K562 (cell line): Measurements from ENCODE around the gene CCDC9B. TPM values are rescaled to one million over a fixed set of nuclear protein-coding genes. Genes with fewer than 3 reads are reported as not detected.
A peak's percentile ranks its signal among the peaks of the same experiment; 100 is the strongest.

Experiments
- ATF3 ChIP-seq, 2 experiments: fragments of 450-650 bp in 1 of 2; sonication (generic) in 1 of 2; formaldehyde crosslinking in 1 of 2; IDR thresholded peaks in 1 of 2; conservative IDR thresholded peaks in 1 of 2; 2 replicates each; pipeline versions ENCODE4 v1.6.1 to v1.8.1; 2016 to 2023; ENCODE audit warnings: mild to moderate bottlenecking in 2 of 2, moderate library complexity in 2 of 2, inconsistent platforms in 1 of 2, missing genetic modification reagents in 1 of 2
- EP300 ChIP-seq: IDR thresholded peaks from 2 replicates; pipeline ENCODE4 v1.6.1; 2012; ENCODE audit warnings: low read length, improper control_type of control experiment
- FOXP1 ChIP-seq: sonication (generic); formaldehyde crosslinking; IDR thresholded peaks from 2 replicates; pipeline ENCODE4 v1.8.0; 2022; ENCODE audit warnings: mild to moderate bottlenecking, missing genetic modification reagents
- GABPB1 ChIP-seq: sonication (generic); formaldehyde crosslinking; IDR thresholded peaks from 2 replicates; pipeline ENCODE4 v1.8.0; 2022; ENCODE audit warnings: mild to moderate bottlenecking, missing genetic modification reagents
- GABPB2 ChIP-seq: fragments of 250-450 bp; sonication (Bioruptor Pico); conservative IDR thresholded peaks from 2 replicates; pipeline ENCODE4 v1.5.1; 2021; ENCODE audit warnings: mild to moderate bottlenecking
- IRF1 ChIP-seq: sonication (generic); formaldehyde crosslinking; IDR thresholded peaks from 2 replicates; pipeline ENCODE4 v1.8.0; 2022; ENCODE audit warnings: missing genetic modification reagents, mild to moderate bottlenecking, borderline replicate concordance
- NFIX ChIP-seq: fragments of 250-450 bp; sonication (Bioruptor Pico); IDR thresholded peaks from 2 replicates; pipeline ENCODE4 v1.4.0; 2020; ENCODE audit warnings: low read depth, mild to moderate bottlenecking, moderate library complexity
- NFYB ChIP-seq: IDR thresholded peaks from 2 replicates; pipeline ENCODE4 v1.6.1; 2011; ENCODE audit warnings: mild to moderate bottlenecking, moderate library complexity; ENCODE audit not compliant: insufficient read length; ENCODE audit errors: extremely low read depth
- POU5F1 ChIP-seq: fragments of 150-350 bp; IDR thresholded peaks from 2 replicates; pipeline ENCODE4 v1.6.1; 2014; ENCODE audit warnings: borderline replicate concordance, low read length, low read depth, mild to moderate bottlenecking; ENCODE audit not compliant: partially characterized antibody
- PTTG1 ChIP-seq: fragments of 450-650 bp; IDR thresholded peaks from 2 replicates; pipeline ENCODE4 v1.6.1; 2016; ENCODE audit warnings: low read depth, mild to moderate bottlenecking, missing genetic modification characterization, missing compliant biosample characterization
- SMAD4 ChIP-seq: fragments of 250-450 bp; sonication (Bioruptor Pico); conservative IDR thresholded peaks from 2 replicates; pipeline ENCODE4 v1.8.0; 2021; ENCODE audit warnings: inconsistent platforms, mild to moderate bottlenecking, moderate library complexity
- STAT5B ChIP-seq: fragments of 250-450 bp; sonication (Bioruptor Pico); IDR thresholded peaks from 2 replicates; pipeline ENCODE4 v1.8.0; 2021; ENCODE audit warnings: mild to moderate bottlenecking, inconsistent platforms
- TAF9B ChIP-seq: fragments of 450-650 bp; IDR thresholded peaks from 2 replicates; pipeline ENCODE4 v1.6.1; 2018; ENCODE audit warnings: mild to moderate bottlenecking; ENCODE audit not compliant: partially characterized antibody
- USF2 ChIP-seq: sonication (generic); formaldehyde crosslinking; IDR thresholded peaks from 2 replicates; pipeline ENCODE4 v1.5.0; 2020; ENCODE audit warnings: missing genetic modification reagents
- ZBTB1 ChIP-seq: sonication (generic); formaldehyde crosslinking; IDR thresholded peaks from 2 replicates; pipeline ENCODE4 v1.8.1; 2023; ENCODE audit warnings: missing genetic modification reagents, low read depth, mild to moderate bottlenecking, borderline replicate concordance
- ZBTB33 ChIP-seq: sonication (generic); formaldehyde crosslinking; IDR thresholded peaks from 2 replicates; pipeline ENCODE4 v1.8.1; 2023; ENCODE audit warnings: mild to moderate bottlenecking, missing genetic modification reagents
- ZNF280A ChIP-seq: fragments of 450-650 bp; IDR thresholded peaks from 2 replicates; pipeline ENCODE4 v1.6.1; 2018; ENCODE audit warnings: mild to moderate bottlenecking, low read depth; ENCODE audit not compliant: partially characterized antibody
- ZNF75A ChIP-seq: fragments of 450-650 bp; formaldehyde crosslinking; IDR thresholded peaks from 2 replicates; pipeline ENCODE4 v1.4.0; 2020; ENCODE audit warnings: mild to moderate bottlenecking
- polyA plus RNA-seq, 8 experiments: library from polyadenylated mRNA; depleted of rRNA in 4 of 8; stranded (reverse) in 5 of 8; unstranded in 3 of 8; fragments of >200 nt; fragmentation: Nextera tagmentation in 2 of 8; fragmentation: Illumina TruSeq in 1 of 8; extraction: Ambion mirVana in 2 of 8; extraction: Trizol in 1 of 8; gene quantifications; 2 replicates each; pipeline versions ENCODE4 v1.2.1 to v1.2.3, GENCODE V29; 2011 to 2014; ENCODE audit warnings: inconsistent platforms in 1 of 8, missing spikeins in 1 of 8
- total RNA-seq, 7 experiments: library from RNA; depleted of rRNA in 6 of 7; stranded (reverse); fragments of >200 nt in 6 of 7; fragmentation: Illumina TruSeq in 2 of 7; extraction: Trizol in 2 of 7; gene quantifications; 2 replicates each; pipeline versions ENCODE4 v1.2.1 to v1.2.3, GENCODE V29; 2011 to 2021; ENCODE audit warnings: low replicate concordance in 1 of 7

CCDC9B gene
- total and polyA plus RNA-seq, 9 of the 15 experiments (the other 6 are each of a cell fraction or from before 2014, with no cell fraction given): 0.01 to 0.47 (median 0.15) TPM; not detected in 1

GRCh38 chr15:40333922-40334492 lies 6.7 kb downstream of the CCDC9B start (continued):
- no peak for TF ChIP-seq NFYB
- no peak for TF ChIP-seq USF2 (CRISPR knock-in tag)
- TF ChIP-seq IRF1: no peak
- TF ChIP-seq EP300: no peak
- no peak for TF ChIP-seq STAT5B (CRISPR knock-in tag)
- peak; percentile 77 for TF ChIP-seq SMAD4 (CRISPR knock-in tag)
- TF ChIP-seq ZBTB33 (CRISPR knock-in tag): no peak
- no peak for TF ChIP-seq NFIX (CRISPR knock-in tag)
- no peak for TF ChIP-seq ZBTB1 (CRISPR knock-in tag)
- peak; percentile 50; the same call in 1 of the 2 replicates for TF ChIP-seq FOXP1
- TF ChIP-seq GABPB2 (CRISPR knock-in tag): no peak
- TF ChIP-seq ZNF280A: no peak
- 0 out of 2 replicates have a peak, but pooled peaks have one; percentile 40 for TF ChIP-seq GABPB1 (CRISPR knock-in tag)
- TF ChIP-seq TAF9B: no peak
- TF ChIP-seq PTTG1 (tag): no peak
- TF ChIP-seq ATF3 (IDR thresholded peaks at IDR 0.05): no peak
- TF ChIP-seq ATF3 (CRISPR knock-in tag; conservative IDR thresholded peaks at IDR 0.05): no peak
- no peak for TF ChIP-seq ZNF75A (CRISPR knock-in tag)
- TF ChIP-seq POU5F1: no peak
